Activated naive CD8-positive, alpha-beta T cell treated with anti-CD3 and anti-CD28 coated beads, Interleukin-2, amount 10 ng/mL, durations not matched to agents 7 days and 5 days (primary cell): ENCODE results near the gene FBXO24. TPM values are rescaled to one million over a fixed set of nuclear protein-coding genes. Genes with fewer than 3 reads are reported as not detected.
"Not testable (repeated sequence)": the region's sequence is repeated elsewhere in the genome, so short reads cannot be mapped to it uniquely, and the experiment has no call there.

ENCODE experiments used
- ATAC-seq: fragments of 150-1000 bp; cut with Tn5 transposase; one replicate; pipeline ENCODE4 v1.10.0; 2021; ENCODE audit warnings: low read depth, moderate library complexity
- POLR2A ChIA-PET: fragments of 350-600 bp; sonication (Branson Sonifier 250); formaldehyde crosslinking; loops from one replicate; lab custom pipeline; 2021; ENCODE audit warnings: antibody characterized with exemption; lab: Charles Lee
- DNase-seq: peaks from one replicate; pipeline ENCODE4 v3.0.0; 2021
- H3K27ac Mint-ChIP-seq: one replicate; pipeline ENCODE4 v1.8.0; 2022; ENCODE audit warnings: mild to moderate bottlenecking, mixed read lengths
- H3K27me3 Mint-ChIP-seq: one replicate; pipeline ENCODE4 v1.8.0; 2022; ENCODE audit warnings: mild to moderate bottlenecking, moderate library complexity, mixed read lengths
- H3K36me3 Mint-ChIP-seq: one replicate; pipeline ENCODE4 v1.8.0; 2021; ENCODE audit warnings: mild to moderate bottlenecking, mixed read lengths
- H3K4me1 Mint-ChIP-seq: one replicate; pipeline ENCODE4 v1.8.0; 2021; ENCODE audit warnings: mixed read lengths
- H3K4me3 Mint-ChIP-seq: one replicate; pipeline ENCODE4 v1.8.0; 2022; ENCODE audit warnings: mild to moderate bottlenecking, moderate library complexity, mixed read lengths
- H3K9me3 Mint-ChIP-seq: one replicate; pipeline ENCODE4 v1.8.0; 2021; ENCODE audit warnings: mixed read lengths
- total RNA-seq, 2 experiments: library from RNA; stranded (reverse); gene quantifications; one replicate each; pipeline ENCODE4 v1.2.3, GENCODE V29; 2021

FBXO24 gene
- total RNA-seq, 2 experiments from 2014 or later: 1.1 to 1.2 TPM

DNA sequence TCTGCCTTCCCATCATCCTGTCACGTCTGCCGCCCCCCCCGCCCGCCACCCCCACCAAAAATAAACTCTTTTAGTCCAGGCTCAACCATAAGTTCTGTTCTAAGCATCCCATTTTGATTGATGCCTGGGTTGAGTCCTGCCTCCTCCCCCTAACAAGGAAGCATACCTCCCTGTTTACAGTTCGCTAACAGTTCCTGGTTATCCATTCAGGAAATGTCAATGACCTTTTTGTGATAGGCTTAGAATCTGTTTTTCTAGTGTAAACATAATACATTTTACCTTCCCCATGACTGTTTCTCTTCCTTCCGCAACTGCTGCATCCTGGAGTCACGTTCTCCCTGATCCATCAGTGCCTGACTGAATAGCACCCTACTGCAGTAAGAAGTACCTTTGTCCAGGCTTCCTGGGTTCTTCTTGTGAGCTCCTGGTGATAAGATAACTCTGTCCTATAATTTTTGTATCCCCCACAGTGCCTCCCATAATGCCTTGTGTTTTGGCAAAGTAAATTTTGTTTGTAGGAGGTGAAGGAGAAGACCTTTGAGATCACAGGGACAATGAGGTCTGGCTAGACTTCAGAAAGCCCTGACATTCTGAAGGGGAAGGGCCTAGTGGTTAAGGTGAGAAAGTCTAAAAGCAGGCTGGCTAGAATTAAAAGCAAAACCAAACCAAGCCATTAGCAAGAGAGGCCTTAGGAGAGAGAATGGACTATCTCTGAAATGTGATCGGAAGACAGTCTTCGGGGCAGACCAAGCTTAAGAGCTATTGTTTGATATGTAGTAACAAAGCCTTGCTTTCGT is 39.8 kb upstream of the FBXO24 start:
- peak overlapping the region; percentile 71 for H3K4me3 Mint-ChIP-seq
- POLR2A ChIA-PET: interaction anchor here (0.6 to 2.5 kb wide), 9 partner anchors 13 to 159 kb away, joined by 3 to 9 read pairs (median 4); partner anchors contain the start of genes FBXO24, LRCH4 and POP7
- H3K9me3 Mint-ChIP-seq: no peaks in the 10 kb centered on the region
- H3K4me1 Mint-ChIP-seq: peaks cover 85% of the 10 kb centered on the region
- H3K27me3 Mint-ChIP-seq: no peaks in the 10 kb centered on the region
- H3K36me3 Mint-ChIP-seq: peaks cover 13% of the 10 kb centered on the region
- peak; percentile 59 for ATAC-seq
- H3K27ac Mint-ChIP-seq: peak overlapping the region; percentile 89
- DNase-seq: no peak

DNA sequence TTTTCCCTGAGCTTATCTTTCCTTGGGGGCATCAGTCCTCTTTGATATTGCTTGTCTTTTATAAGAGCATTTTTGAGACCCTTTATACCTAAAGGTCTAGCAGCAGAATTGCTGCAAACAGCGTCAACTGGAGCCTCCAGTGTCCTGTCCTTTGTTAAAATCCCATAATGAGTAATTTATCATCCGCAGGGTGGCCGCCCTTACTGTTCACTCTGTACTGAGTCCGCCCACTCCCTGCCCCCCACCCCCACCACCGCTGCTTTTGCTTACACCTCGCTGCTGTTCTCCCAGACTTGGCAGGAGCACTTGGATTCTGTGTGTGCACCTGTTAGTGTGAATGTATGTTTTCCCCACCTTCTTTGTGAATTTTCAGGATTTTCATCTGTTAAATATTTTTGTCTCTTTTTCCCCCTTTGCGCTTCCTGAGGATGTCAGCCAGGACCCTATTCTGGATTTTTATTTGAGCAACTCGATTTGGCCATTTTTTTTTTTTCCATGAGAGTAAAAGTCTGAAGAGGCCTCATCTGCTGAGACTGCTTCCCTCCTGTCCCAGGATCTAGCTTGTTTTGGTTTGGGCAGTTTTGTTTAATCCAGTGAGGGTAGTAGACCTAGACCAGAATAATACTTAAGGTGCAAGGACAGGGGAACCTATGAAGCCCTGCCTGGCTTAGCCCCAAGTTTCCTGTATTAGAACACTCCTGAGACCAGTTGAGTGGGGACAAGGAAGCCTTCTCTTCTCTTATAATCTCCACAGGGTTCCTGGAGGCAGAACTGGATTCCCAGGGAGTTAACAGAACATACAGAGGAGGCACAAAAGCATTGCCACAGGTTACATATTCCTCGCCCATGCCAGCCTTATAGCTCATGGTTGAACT is 39.0 kb upstream of the FBXO24 start:
- Mint-ChIP-seq H3K4me3 (peak overlapping the region; percentile 71), H3K4me1 (peaks cover 77% of the 10 kb centered on the region), H3K9me3 (no peaks in the 10 kb centered on the region), H3K27me3 (no peaks in the 10 kb centered on the region), H3K27ac (peak overlapping the region; percentile 89), H3K36me3 (peaks cover 11% of the 10 kb centered on the region)
- ATAC-seq (no peak), DNase-seq (no peak)
- POLR2A ChIA-PET: interaction anchor here (0.6 to 4.7 kb wide), 5 partner anchors 8 to 96 kb away, joined by 4 to 34 read pairs (median 4); partner anchors contain the start of genes AGFG2, FBXO24 and LRCH4

DNA sequence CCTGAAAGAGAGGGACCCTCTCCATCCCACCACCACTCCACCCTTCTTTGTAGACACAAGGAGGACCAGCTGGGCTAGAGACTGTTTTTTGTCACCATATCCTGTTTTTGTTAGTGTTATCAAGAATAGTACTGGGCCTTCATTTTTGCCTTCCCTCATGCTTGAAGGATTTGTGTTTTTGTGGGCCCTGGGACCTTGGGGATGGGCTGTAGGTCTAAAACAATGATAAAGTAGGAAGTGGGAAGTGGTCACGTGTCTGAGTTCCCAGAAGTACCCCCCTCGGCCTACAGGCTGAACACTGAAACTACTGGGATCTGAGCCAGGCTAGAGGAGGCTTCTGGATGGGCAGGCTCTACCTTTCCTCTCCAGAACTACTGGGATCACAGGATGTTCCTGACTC is 38.3 kb upstream of the FBXO24 start:
- Mint-ChIP-seq H3K27ac (peak overlapping the region; percentile 89), H3K36me3 (peaks cover 13% of the 10 kb centered on the region), H3K27me3 (no peaks in the 10 kb centered on the region), H3K4me3 (peak overlapping the region; percentile 71), H3K9me3 (no peaks in the 10 kb centered on the region), H3K4me1 (peaks cover 72% of the 10 kb centered on the region)
- POLR2A ChIA-PET: interaction anchor here (1.1 to 4.7 kb wide), 5 partner anchors 9 to 119 kb away, joined by 3 to 34 read pairs (median 4); partner anchors contain the start of genes AGFG2, FBXO24, LRCH4 and ZCWPW1
- no peak for DNase-seq
- ATAC-seq: no peak

DNA sequence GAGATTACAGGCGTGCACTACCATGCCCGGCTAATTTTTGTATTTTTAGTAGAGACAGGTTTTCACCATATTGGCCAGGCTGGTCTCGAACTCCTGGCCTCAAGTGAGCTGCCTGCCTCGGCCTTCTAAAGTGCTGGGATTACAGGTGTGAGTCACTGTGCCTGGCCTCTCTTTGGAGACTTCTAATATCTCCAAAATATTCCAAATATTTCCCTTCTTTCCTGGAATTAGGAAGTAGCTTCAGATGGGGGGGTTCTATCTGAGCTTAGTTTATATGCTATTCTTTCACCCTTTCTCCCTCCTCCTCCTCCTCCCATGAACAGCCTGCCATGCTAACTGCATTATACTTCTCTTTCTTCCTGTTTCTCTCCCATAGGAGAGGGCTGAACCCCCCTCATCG is 37.7 kb upstream of the FBXO24 start:
- not testable (repeated sequence) for H3K27me3 Mint-ChIP-seq, DNase-seq, ATAC-seq, H3K9me3 Mint-ChIP-seq
- peak overlapping the region; percentile 89 for H3K27ac Mint-ChIP-seq
- peaks cover 70% of the 10 kb centered on the region for H3K4me1 Mint-ChIP-seq
- POLR2A ChIA-PET: interaction anchor here (0.6 to 4.7 kb wide), 4 partner anchors 9 to 120 kb away, joined by 3 to 34 read pairs (median 4); partner anchors contain the start of genes AGFG2 and ZCWPW1
- H3K36me3 Mint-ChIP-seq: peaks cover 15% of the 10 kb centered on the region
- peak overlapping the region; percentile 39 for H3K4me3 Mint-ChIP-seq

DNA sequence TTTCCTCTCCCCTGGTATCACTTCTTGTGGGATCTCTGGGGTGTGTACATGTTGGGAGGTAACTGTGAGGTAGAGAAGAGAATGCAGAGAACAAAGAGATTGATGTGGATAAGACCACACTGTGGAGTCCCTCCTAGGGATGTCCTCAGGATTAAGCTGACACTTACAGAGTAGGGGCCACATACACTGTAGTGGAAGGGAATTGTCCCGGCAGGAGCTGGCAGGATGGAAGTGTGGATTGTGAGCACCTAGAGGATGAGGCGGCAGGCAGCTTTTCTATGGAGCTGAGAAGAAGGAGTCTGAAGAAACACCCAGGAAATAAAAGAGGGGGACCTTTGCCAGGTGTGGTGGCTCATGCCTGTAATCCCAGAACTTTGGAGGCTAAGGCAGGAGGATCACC is 33.6 kb upstream of the FBXO24 start:
- DNase-seq (no peak), ATAC-seq (no peak)
- Mint-ChIP-seq H3K4me1 (peaks cover 30% of the 10 kb centered on the region), H3K4me3 (no peak overlapping the region), H3K27ac (peak overlapping the region; percentile 36), H3K27me3 (no peaks in the 10 kb centered on the region), H3K36me3 (peaks cover 31% of the 10 kb centered on the region), H3K9me3 (no peaks in the 10 kb centered on the region)
- POLR2A ChIA-PET: interaction anchor here (0.6 kb wide), 1 partner anchor 36 kb away, joined by 3 read pairs; no protein-coding TSS in a partner anchor

DNA sequence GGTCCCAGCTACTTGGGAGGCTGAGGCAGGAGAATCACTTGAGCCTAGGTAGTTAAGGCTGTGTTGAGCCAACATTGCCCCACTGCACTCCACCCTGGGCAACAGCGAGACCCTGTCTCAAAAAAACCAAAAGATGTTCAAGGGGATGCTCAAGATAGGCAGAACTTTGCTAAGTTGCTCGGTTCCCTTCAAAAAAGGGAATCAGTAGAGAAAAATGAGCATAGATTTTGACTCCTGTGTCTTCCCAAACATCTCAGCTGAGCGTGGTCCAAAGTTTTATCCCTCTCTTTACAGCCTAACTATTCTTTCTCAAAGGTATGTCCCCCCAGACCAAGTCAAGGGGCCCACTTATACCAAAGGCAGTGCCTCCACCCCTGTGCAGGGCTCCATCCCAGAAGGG is 33.1 kb upstream of the FBXO24 start:
- ATAC-seq: no peak
- DNase-seq: no peak
- Mint-ChIP-seq H3K4me3 (no peak overlapping the region), H3K4me1 (peaks cover 25% of the 10 kb centered on the region), H3K27ac (peak overlapping the region; percentile 16), H3K27me3 (no peaks in the 10 kb centered on the region), H3K9me3 (no peaks in the 10 kb centered on the region), H3K36me3 (peaks cover 31% of the 10 kb centered on the region)
- POLR2A ChIA-PET: interaction anchor here (0.6 to 0.9 kb wide), 2 partner anchors 8 to 35 kb away, joined by 3 read pairs; no protein-coding TSS in a partner anchor

DNA sequence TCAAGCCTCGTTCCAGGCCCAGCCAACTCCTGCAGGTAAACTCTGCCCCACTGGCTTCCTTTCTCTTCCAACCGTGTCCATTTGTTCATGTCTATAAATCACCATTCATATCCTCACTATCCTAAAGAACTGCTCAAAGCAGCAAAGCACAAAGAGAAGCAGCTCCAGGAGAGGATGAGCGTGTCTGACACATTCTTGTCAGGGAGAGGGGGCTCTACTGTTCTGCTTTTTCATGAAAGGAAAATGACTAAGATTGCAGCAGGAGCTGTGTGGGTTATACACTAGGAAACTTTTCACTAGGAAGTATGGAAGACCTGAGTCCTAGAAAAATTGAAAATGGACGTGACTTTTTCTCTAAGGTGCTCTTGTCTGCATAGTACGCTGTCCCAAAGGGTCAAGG is 30.4 kb upstream of the FBXO24 start:
- peak overlapping the region; percentile 46 for H3K27ac Mint-ChIP-seq
- peaks cover 20% of the 10 kb centered on the region for H3K36me3 Mint-ChIP-seq
- peaks cover 7% of the 10 kb centered on the region for H3K4me1 Mint-ChIP-seq
- H3K27me3 Mint-ChIP-seq: no peaks in the 10 kb centered on the region
- POLR2A ChIA-PET: interaction anchor here (0.9 kb wide), 1 partner anchor 31 kb away, joined by 3 read pairs; the partner anchor contains the start of gene FBXO24
- ATAC-seq (no peak), DNase-seq (no peak)
- H3K4me3 Mint-ChIP-seq: no peak overlapping the region
- no peaks in the 10 kb centered on the region for H3K9me3 Mint-ChIP-seq

DNA sequence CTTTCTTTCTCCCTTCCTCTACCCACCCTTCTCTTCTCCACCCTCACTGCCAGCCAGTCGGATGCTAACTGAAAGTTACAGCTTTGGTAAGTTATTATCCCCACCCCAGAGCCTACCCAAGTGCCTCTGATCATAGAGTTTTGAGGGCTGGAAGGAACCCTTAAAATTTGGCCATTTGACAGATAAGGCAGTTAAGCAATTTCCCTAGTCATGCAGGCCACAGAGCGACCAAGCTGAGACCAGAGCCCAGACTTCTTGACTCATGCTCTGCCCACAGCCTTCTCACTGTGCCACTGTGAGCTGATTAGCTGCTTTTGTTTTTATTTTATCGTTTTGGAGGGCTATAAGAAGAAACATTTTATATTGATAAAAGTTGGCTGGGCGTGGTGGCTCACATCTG is 29.6 kb upstream of the FBXO24 start:
- ATAC-seq (no peak), DNase-seq (no peak)
- Mint-ChIP-seq H3K27me3 (no peaks in the 10 kb centered on the region), H3K9me3 (no peaks in the 10 kb centered on the region), H3K36me3 (peaks cover 20% of the 10 kb centered on the region), H3K4me3 (no peak overlapping the region), H3K27ac (no peak overlapping the region), H3K4me1 (peaks cover 7% of the 10 kb centered on the region)
- POLR2A ChIA-PET: interaction anchor here (0.5 to 0.9 kb wide), 4 partner anchors 14 to 144 kb away, joined by 3 to 6 read pairs (median 4); partner anchors contain the start of genes AGFG2 and FBXO24

DNA sequence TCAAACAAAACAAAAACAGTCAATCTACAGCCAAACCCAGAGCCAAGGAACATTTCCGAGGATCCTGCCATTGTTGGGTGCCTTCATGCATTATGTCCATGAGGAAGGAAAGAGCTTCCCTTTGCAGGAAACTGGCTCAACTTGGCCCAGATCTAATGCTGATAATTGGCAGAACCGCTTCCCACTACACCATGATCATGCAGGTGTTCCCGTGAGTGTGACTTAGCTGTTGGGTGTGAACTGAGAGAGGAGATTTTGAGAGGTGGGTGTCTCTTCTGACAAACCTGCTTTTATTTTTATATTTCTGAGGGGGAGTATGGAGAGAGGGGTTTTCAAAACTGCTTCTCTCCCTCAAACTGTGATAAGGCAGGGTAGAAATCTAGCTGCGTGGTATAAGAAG is 27.0 kb upstream of the FBXO24 start:
- peaks cover 12% of the 10 kb centered on the region for H3K36me3 Mint-ChIP-seq
- ATAC-seq (no peak), DNase-seq (no peak)
- H3K27ac Mint-ChIP-seq: no peak overlapping the region
- peaks cover 4% of the 10 kb centered on the region for H3K4me1 Mint-ChIP-seq
- no peak overlapping the region for H3K4me3 Mint-ChIP-seq
- no peaks in the 10 kb centered on the region for H3K27me3 Mint-ChIP-seq
- H3K9me3 Mint-ChIP-seq: no peaks in the 10 kb centered on the region
- POLR2A ChIA-PET: interaction anchor here (0.7 to 2.5 kb wide), 13 partner anchors 9 to 1165 kb away, joined by 3 to 13 read pairs (median 4); partner anchors contain the start of genes AGFG2, FBXO24 and LRCH4

DNA sequence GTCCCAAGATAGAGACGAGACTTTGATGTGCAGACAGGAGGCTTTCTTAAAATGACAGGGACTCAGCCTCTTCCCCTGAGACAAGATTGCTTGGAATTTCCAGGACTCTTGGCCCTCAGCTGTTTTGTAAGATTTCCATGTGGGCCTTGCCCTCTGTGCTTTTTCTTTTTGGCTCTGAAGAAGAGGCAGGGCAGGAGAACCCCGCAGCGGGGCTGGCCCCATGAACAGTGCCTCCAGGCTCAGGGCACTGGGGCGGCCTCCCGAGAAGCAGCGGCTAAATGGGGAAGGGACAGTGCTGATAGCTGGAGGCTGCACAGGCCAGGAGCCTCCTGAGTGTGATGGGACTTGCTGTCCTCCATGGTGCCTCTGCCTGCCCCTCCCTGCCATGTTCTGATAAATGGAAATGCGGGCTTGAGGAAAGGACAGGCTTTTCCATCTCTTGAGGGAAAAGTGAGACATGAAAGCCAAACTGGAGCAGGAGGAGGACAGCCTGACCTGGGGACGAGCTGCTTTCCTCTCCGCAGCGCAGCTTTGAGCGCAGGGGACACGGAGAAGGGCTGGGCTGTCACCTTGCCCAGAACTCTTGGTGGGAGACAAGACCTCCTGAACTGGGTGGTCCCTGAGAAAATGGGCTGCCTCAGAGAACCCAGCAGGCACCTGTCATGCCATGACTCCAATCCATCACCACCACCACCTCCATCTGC is 24.5 kb upstream of the FBXO24 start:
- H3K27me3 Mint-ChIP-seq: no peaks in the 10 kb centered on the region
- ATAC-seq (no peak), DNase-seq (no peak)
- H3K4me3 Mint-ChIP-seq: no peak overlapping the region
- POLR2A ChIA-PET: interaction anchor here (0.7 to 1.0 kb wide), 2 partner anchors 25 to 100 kb away, joined by 3 read pairs; partner anchors contain the start of genes FBXO24 and LRCH4
- H3K36me3 Mint-ChIP-seq: peaks cover 5% of the 10 kb centered on the region
- H3K4me1 Mint-ChIP-seq: peaks cover 4% of the 10 kb centered on the region
- H3K9me3 Mint-ChIP-seq: no peaks in the 10 kb centered on the region
- H3K27ac Mint-ChIP-seq: no peak overlapping the region

DNA sequence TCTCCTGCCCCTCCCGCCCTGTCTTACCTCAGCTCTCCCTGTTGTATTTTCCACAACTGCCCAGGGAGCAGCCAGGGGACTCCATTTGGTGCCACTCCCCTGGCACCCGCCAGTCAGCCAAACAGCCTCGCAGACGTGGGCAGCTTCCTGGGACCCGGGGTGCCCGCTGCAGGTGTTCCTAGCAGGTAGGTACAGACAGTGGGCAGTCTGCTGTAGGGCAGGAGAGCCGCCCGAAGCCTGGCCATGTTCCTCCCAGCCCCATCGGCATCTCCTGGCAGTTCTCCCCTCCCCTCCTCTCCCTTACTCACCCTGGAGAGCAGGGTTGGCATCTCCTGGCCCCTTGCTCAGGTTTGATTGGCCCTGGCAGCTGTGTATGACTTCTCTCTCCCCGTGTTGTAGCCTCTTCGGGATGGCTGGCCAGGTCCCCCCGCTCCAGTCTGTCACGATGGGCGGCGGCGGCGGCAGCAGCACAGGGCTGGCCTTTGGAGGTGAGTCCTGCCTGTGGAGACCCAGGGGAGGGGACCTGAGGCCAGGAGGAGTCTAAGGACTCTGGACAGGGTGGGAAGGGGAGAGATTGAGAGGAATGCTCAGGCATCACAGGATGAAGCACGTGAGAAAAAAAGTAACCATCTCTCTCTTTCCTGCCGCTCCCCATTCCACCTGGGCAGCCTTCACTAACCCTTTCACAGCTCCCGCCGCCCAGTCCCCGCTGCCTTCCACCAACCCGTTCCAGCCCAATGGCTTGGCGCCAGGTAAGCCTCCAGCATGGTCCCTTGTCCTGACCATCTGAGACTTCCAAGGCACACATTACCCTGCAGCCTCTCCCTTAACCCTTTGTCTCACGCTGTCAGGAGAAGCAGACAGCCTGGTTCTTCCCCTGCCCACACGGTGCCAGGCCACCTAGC is 23.7 kb upstream of the FBXO24 start:
- POLR2A ChIA-PET: interaction anchor here (0.7 to 7.3 kb wide), 3 partner anchors 23 to 100 kb away, joined by 3 to 89 read pairs (median 3); partner anchors contain the start of genes FBXO24 and LRCH4
- Mint-ChIP-seq H3K4me1 (peaks cover 8% of the 10 kb centered on the region), H3K36me3 (peaks cover 5% of the 10 kb centered on the region), H3K27me3 (no peaks in the 10 kb centered on the region), H3K4me3 (no peak overlapping the region), H3K27ac (no peak overlapping the region), H3K9me3 (no peaks in the 10 kb centered on the region)
- no peak for DNase-seq
- ATAC-seq: no peak
